ENCODE results near the gene HDAC4. TPM values are rescaled to one million over a fixed set of nuclear protein-coding genes. Genes with fewer than 3 reads are reported as not detected.

HDAC4 gene
- total RNA-seq, 1 experiment from 2014 or later, result 47.6 TPM

DNA sequence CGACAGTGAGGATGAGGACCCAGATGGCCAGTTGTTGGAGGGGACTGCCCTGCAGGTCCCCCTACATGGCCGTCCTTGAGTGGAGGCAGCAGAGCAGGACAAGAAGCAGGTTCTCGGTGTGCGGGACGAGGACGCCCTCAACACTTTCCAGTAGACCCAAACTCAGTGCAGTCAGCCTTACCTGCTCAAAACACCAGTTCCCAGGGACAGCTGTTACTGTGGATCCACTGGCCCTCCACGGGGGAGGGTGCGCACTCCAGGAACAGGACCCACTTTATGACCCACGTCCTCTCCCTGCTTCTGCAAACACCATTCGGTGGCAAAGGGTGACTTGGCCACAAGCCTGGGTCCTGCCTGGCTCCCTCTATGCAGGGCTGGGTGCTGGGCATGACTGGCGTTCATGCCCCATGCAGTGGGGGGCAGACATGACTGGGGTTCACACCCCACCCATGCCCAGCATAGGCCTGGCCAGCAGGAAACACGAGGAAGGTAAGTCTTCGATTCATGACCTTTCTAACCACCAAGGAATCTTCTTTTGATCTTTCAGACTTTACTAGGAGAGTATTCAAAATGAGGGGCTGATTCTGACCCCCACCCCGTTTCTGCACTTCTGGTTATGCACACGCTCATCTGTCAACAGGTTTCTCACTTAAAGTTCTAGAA lies 233.7 kb downstream of the HDAC4 start:
- ChIA-PET RAD21 (ENCODE audit: low non-redundant PET in 1 of 2, low total read pairs in 2 of 2, uncharacterized antibody in 2 of 2, unreplicated experiment in 2 of 2) (no interaction called here), POLR2A (no interaction called here), CTCF (no interaction called here)
- Histone ChIP-seq H3K36me3 (ENCODE audit: control insufficient read depth in 1 of 2, insufficient read depth in 2 of 2, low read length in 2 of 2) (peaks cover 0 to 2% of the 10 kb centered on the region in 2 experiments; a peak in 2 of 4 replicates), H3K4me3 (replicated peaks in 1 of 2; ENCODE audit: low read depth in 1 of 2, low read length in 2 of 2) (no peak overlapping the region), H3K27me3 (ENCODE audit: insufficient read depth, low read length) (no peaks in the 10 kb centered on the region), H2AFZ (ENCODE audit: low read depth, low read length, poor library complexity, severe bottlenecking) (no peak overlapping the region), H3K9ac (ENCODE audit: low read length) (no peak overlapping the region), H3K27ac (ENCODE audit: low read depth, low read length) (no peak overlapping the region), H3K4me1 (ENCODE audit: control insufficient read depth in 1 of 2, insufficient read depth in 2 of 2, low read length in 2 of 2) (no peaks in the 10 kb centered on the region), H3K79me2 (ENCODE audit: insufficient read depth, low read length) (no peaks in the 10 kb centered on the region), H4K20me1 (ENCODE audit: insufficient read depth) (no peaks in the 10 kb centered on the region), H3K9me3 (ENCODE audit: control insufficient read depth in 1 of 2, insufficient read depth in 1 of 2, low read depth in 1 of 2, low read length in 2 of 2) (peaks cover 10 to 16% of the 10 kb centered on the region in 2 experiments; a peak in 2 of 4 replicates), H3K9me2 (ENCODE audit: insufficient read depth) (no peaks in the 10 kb centered on the region), H3K4me2 (ENCODE audit: low read length) (no peak overlapping the region)
- TF ChIP-seq YY1 (IDR thresholded peaks at IDR 0.05; ENCODE audit: extremely low read depth, insufficient replicate concordance, low read depth, low read length) (no peak), POLR2AphosphoS5 (IDR thresholded peaks at IDR 0.05; ENCODE audit: low read depth, low read length) (no peak), CEBPB (IDR thresholded peaks at IDR 0.05; ENCODE audit: low read depth) (no peak), SP1 (IDR thresholded peaks at IDR 0.05; ENCODE audit: low read depth) (no peak)
- TF ChIP-seq, protein P1, sequence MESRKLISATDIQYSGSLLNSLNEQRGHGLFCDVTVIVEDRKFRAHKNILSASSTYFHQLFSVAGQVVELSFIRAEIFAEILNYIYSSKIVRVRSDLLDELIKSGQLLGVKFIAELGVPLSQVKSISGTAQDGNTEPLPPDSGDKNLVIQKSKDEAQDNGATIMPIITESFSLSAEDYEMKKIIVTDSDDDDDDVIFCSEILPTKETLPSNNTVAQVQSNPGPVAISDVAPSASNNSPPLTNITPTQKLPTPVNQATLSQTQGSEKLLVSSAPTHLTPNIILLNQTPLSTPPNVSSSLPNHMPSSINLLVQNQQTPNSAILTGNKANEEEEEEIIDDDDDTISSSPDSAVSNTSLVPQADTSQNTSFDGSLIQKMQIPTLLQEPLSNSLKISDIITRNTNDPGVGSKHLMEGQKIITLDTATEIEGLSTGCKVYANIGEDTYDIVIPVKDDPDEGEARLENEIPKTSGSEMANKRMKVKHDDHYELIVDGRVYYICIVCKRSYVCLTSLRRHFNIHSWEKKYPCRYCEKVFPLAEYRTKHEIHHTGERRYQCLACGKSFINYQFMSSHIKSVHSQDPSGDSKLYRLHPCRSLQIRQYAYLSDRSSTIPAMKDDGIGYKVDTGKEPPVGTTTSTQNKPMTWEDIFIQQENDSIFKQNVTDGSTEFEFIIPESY (IDR thresholded peaks at IDR 0.05; ENCODE audit: extremely low read depth, insufficient replicate concordance, low read length), result no peak
- DNase-seq (ENCODE audit: low read depth, low spot score) (no peak), ATAC-seq (no peak)
- intact Hi-C loops (cut with micrococcal nuclease), result no loop called here
- BruUV-seq (replicated peaks), result no TSS peak

GRCh38 chr2:239166201-239166834 lies 234.5 kb downstream of the HDAC4 start:
- Histone ChIP-seq H3K9me3 (ENCODE audit: control insufficient read depth in 1 of 2, insufficient read depth in 1 of 2, low read depth in 1 of 2, low read length in 2 of 2) (peaks cover 3 to 11% of the 10 kb centered on the region in 2 experiments; a peak in 1 of 4 replicates), H3K36me3 (ENCODE audit: control insufficient read depth in 1 of 2, insufficient read depth in 2 of 2, low read length in 2 of 2) (peaks cover 0 to 2% of the 10 kb centered on the region in 2 experiments; a peak in 2 of 4 replicates), H4K20me1 (ENCODE audit: insufficient read depth) (no peaks in the 10 kb centered on the region), H3K9me2 (ENCODE audit: insufficient read depth) (no peaks in the 10 kb centered on the region), H3K4me1 (ENCODE audit: control insufficient read depth in 1 of 2, insufficient read depth in 2 of 2, low read length in 2 of 2) (no peaks in the 10 kb centered on the region), H3K79me2 (ENCODE audit: insufficient read depth, low read length) (no peaks in the 10 kb centered on the region), H2AFZ (ENCODE audit: low read depth, low read length, poor library complexity, severe bottlenecking) (no peak overlapping the region), H3K27me3 (ENCODE audit: insufficient read depth, low read length) (no peaks in the 10 kb centered on the region), H3K9ac (ENCODE audit: low read length) (no peak overlapping the region), H3K4me3 (replicated peaks in 1 of 2; ENCODE audit: low read depth in 1 of 2, low read length in 2 of 2) (no peak overlapping the region), H3K4me2 (ENCODE audit: low read length) (no peak overlapping the region), H3K27ac (ENCODE audit: low read depth, low read length) (no peak overlapping the region)
- ChIA-PET CTCF (no interaction called here), POLR2A (no interaction called here), RAD21 (ENCODE audit: low non-redundant PET in 1 of 2, low total read pairs in 2 of 2, uncharacterized antibody in 2 of 2, unreplicated experiment in 2 of 2) (no interaction called here)
- BruUV-seq (replicated peaks), result no TSS peak
- ATAC-seq (no peak), DNase-seq (ENCODE audit: low read depth, low spot score) (no peak)
- intact Hi-C loops (cut with micrococcal nuclease), result no loop called here
- TF ChIP-seq, protein P2, sequence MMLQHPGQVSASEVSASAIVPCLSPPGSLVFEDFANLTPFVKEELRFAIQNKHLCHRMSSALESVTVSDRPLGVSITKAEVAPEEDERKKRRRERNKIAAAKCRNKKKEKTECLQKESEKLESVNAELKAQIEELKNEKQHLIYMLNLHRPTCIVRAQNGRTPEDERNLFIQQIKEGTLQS (IDR thresholded peaks at IDR 0.05), result no peak
- TF ChIP-seq CBX3 (IDR thresholded peaks at IDR 0.05; ENCODE audit: low read depth) (no peak), ELF1 (IDR thresholded peaks at IDR 0.05; ENCODE audit: borderline replicate concordance, low read depth) (no peak), FOSL1 (IDR thresholded peaks at IDR 0.05; ENCODE audit: low read depth) (no peak), CTCF (IDR thresholded peaks at IDR 0.05 in 2 of 3, conservative IDR thresholded peaks at IDR 0.05 in 1 of 3; ENCODE audit: borderline replicate concordance in 1 of 3, insufficient read depth in 1 of 3, low read depth in 2 of 3, low read length in 2 of 3) (no peak)
